Epithelial cell of esophagus (primary cell): Measurements from ENCODE around the gene BMP6.

Experiments
- DNase-seq: peaks from one replicate; pipeline ENCODE4 v3.0.0; 2010; ENCODE audit warnings: low read depth
- H3K4me3 ChIP-seq: 2 replicates; pipeline ENCODE4 v1.5.1; 2011; ENCODE audit warnings: mild to moderate bottlenecking, low read length, control low read depth
- TF ChIP-seq, protein P1 (sequence below): IDR thresholded peaks from 2 replicates; pipeline ENCODE4 v1.5.1; 2011; ENCODE audit warnings: low read depth, mild to moderate bottlenecking, low read length, control low read depth, inconsistent platforms; ENCODE audit not compliant: insufficient read depth; ENCODE audit errors: missing control alignments

BMP6 gene

DNA sequence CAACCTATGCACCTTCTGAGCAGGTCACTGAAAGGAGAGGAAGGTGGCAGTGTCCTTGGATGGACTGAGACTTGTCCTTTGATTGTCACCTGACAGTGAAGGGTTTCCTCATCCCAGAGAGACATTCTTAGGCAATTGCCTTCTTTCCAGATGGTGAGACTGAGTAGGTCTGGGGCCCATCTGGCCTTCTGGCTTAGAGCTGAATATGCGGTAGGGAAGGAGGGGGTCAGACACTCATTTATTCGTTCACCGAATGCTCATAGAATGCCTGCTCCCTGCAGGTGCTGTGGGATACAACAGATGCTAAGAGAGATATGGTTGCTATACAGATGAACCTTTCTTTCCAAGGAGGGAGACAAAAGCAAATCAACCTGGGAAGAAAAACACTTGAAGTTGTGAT lies 76.8 kb downstream of the BMP6 start:
- DNase-seq: no peak
- no peak overlapping the region for H3K4me3 ChIP-seq
- TF ChIP-seq, protein P1, sequence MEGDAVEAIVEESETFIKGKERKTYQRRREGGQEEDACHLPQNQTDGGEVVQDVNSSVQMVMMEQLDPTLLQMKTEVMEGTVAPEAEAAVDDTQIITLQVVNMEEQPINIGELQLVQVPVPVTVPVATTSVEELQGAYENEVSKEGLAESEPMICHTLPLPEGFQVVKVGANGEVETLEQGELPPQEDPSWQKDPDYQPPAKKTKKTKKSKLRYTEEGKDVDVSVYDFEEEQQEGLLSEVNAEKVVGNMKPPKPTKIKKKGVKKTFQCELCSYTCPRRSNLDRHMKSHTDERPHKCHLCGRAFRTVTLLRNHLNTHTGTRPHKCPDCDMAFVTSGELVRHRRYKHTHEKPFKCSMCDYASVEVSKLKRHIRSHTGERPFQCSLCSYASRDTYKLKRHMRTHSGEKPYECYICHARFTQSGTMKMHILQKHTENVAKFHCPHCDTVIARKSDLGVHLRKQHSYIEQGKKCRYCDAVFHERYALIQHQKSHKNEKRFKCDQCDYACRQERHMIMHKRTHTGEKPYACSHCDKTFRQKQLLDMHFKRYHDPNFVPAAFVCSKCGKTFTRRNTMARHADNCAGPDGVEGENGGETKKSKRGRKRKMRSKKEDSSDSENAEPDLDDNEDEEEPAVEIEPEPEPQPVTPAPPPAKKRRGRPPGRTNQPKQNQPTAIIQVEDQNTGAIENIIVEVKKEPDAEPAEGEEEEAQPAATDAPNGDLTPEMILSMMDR: no peak

DNA sequence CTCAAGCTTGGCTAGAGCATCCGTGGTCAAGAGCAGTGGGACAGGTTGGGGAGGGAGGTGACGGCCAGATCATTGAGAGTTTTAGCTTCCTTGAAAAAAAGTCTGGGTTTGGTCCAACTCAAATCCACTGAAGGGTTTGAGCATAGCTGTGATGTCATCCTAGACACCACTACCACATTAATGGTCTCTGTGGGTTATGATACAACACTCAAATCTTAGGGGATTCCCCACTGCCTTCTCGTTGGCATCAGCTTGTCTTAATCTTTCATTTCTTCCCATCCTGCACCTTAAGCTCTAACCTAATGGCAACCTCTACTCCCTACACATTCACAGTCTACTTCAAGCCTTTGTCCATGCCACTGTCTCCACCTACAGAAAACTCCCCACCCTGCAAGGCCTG lies 77.3 kb downstream of the BMP6 start:
- no peak overlapping the region for H3K4me3 ChIP-seq
- no peak for DNase-seq
- TF ChIP-seq, protein P1: no peak

DNA sequence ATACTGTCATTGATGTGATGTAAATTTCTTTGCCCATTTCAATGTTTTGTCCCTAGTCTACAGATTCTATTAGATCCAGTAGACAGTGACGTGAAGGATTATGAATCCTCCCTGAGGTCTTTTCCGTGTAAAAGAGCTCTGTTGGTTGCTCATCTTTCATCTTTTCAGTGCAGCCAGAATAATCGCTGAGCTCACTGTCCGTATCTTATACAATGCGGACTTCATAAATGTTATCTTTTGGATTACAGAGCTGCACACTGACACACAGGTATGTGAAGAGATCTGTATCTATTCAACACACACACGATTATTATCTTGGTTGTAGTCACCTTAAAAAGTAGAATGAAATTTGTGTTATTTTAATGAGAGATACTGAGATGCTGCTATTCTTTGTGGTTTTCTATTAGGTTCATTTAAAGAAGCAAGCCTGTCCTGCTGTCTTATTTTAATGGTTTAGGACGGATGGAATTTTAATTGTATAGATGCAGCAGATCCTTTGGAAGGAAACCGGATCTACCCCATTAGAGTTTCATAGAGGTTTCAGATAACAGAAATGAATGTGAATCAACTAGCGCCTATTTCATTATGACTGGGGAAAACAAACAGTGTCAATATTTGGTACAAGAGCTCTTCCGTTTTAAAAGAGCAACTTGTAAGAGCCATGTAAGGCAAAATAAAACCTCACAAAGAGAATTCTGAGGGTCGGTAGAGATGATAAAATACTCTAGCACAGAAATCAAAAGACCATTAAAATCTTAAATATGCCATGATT lies 79.4 kb downstream of the BMP6 start:
- no peak overlapping the region for H3K4me3 ChIP-seq
- no peak for DNase-seq
- TF ChIP-seq, protein P1: no peak

DNA sequence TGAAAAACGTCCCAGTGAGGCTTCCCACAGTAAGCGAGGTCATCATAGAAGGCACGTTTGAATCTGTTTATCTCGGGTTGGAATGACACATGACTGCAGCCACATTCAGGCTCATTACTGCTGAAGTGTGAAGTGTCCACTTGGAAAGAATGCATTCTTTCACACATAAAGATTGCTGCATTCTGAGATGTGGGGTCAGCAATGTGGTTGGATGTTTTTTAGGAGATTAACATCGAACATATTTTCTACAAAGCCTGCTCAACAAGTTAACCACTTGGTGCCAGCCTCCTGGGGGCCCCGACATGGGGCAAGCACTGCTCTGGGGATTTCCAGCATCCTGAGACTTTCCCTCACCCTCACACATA lies 79.9 kb downstream of the BMP6 start:
- no peak overlapping the region for H3K4me3 ChIP-seq
- no peak for DNase-seq
- TF ChIP-seq, protein P1: no peak

DNA sequence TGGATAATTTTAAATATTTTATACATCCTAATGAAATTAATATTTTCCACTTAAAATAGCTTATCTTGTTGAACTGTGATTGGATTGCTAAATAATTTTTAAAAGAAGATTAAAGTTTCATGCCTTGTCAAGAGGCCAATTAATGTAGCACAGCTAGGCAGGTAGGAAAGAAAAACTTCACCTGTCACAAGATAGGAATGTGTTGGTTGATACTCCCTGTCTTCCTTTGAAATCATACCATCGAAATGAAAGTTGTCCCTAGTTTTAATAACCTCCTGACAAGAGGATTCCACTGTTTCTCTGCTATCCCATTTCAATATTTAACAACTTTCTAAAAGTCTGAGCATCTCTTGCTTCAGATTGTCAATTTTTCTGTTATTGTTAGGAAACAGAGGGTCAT lies 80.8 kb downstream of the BMP6 start:
- no peak overlapping the region for H3K4me3 ChIP-seq
- peak; percentile 36 for DNase-seq
- TF ChIP-seq, protein P1: no peak

DNA sequence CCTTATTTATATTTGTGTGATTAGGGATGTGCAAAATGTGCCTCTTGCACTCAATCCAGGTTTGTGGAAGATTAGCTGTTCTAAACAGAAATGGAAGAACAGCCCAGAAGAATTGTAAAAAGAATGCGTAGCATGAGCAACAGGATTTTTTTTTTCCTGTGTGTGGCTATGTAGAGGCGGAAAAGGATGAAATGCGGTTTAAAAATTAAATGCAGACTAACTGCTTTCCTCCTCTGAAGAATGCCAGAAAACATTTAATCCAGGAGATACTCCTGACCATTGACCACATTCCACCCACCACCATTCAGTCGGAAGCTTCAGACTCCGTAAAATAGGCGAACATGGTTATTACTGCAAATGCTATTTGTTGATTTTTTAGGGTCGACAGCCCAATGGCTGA lies 83.4 kb downstream of the BMP6 start:
- TF ChIP-seq, protein P1: no peak
- no peak for DNase-seq
- H3K4me3 ChIP-seq: no peak overlapping the region

DNA sequence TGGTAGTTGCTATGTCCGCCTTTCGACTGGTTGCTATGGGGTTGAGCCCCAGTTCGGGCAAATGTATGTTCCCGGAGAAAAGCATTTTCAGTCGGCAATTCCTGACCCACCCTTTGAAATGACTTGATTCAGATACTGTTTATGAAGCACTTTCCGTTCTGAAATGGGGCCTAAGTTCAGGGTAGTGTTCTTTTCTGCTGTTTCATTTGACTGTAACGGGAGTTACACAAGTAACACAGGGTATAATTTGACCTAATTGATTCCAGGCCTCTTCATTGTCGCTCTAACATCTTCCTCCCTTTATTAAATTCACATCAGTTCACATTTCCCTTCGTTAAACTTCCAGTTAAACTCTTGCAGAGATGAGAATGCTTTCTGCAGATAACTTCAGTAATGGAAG lies 85.5 kb downstream of the BMP6 start:
- no peak overlapping the region for H3K4me3 ChIP-seq
- TF ChIP-seq, protein P1: no peak
- DNase-seq: no peak
